Measurements from ENCODE around the gene RABGAP1L.

The RABGAP1L gene

DNA sequence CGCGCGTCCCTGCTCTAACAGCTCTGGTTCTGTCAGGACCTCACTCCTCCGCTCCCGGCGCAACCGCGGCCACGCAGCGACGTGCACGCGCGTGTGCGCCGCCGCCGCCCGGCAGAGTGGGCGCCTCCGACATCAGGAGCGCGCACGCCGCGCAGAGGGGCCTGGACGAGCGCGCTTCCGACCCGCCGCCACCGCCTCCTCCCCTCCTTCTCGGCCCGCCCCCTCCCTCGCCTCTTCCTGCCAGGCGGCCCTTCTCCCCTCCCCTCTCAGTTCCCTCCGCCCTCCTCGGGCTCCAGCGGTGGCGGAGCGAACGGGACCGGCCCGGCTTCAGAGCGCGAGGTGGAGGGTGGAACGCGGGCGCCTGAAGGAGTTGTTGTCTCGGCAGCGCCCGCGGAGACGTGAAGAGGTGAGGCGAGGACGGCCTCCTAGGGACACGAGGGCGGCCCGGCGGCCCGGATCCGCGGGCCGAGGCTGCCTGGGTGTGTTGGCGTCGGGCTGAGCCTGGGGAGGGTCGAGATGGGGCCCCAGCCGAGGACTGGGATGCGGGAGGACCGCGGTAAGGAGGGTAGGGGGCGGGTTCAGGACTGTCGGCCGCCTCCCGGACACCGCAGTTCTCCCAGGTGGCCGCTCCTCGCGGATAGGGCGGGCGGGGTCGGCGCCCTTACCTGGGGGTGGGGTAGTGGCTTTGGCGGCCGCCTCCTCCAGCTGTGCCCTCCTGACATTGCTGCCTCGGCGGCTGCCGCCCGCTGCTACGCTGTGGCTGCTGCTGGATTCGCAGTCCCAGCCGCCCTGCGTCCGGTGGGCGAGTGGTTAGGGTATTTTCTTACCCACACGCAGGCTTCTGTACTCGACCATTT lies at the start of gene RABGAP1L:
RABGAP1L (plus strand) TSS at position 269 of the 857 bp plus-strand sequence.
- POLR2A ChIA-PET = interaction anchor here (1.0 kb wide), 1 partner anchor 161 kb away, joined by 3 read pairs; no protein-coding TSS in a partner anchor
- no peaks in the 10 kb centered on the region for H3K36me3 ChIP-seq (ENCODE audit: control insufficient read depth in 2 of 2, insufficient read depth in 1 of 2, low read length in 2 of 2)
- TF ChIP-seq ZFP41 (tag by site-specific recombination; IDR thresholded peaks at IDR 0.05; ENCODE audit: borderline replicate concordance) (no peak), ZNF354C (tag by site-specific recombination; IDR thresholded peaks at IDR 0.05; ENCODE audit: borderline replicate concordance, low read depth) (no peak), ZNF155 (tag by site-specific recombination; IDR thresholded peaks at IDR 0.05) (no peak), TCF7L2 (IDR thresholded peaks at IDR 0.05; ENCODE audit: borderline replicate concordance, low read depth, low read length) (no peak), ZNF658 (tag by site-specific recombination; IDR thresholded peaks at IDR 0.05) (no peak), KLF9 (tag by site-specific recombination; IDR thresholded peaks at IDR 0.05; ENCODE audit: low read depth) (peak; percentile 74), ZNF529 (tag by site-specific recombination; IDR thresholded peaks at IDR 0.05; ENCODE audit: insufficient replicate concordance) (no peak), ZNF629 (tag by site-specific recombination; IDR thresholded peaks at IDR 0.05) (no peak), ZNF670 (tag by site-specific recombination; IDR thresholded peaks at IDR 0.05; ENCODE audit: low read depth) (no peak), ZNF214 (tag by site-specific recombination; IDR thresholded peaks at IDR 0.05; ENCODE audit: borderline replicate concordance) (no peak), KLF1 (tag by site-specific recombination; IDR thresholded peaks at IDR 0.05) (peak; percentile 51; the same call in 1 of the 2 replicates), ZNF10 (tag by site-specific recombination; IDR thresholded peaks at IDR 0.05) (no peak), ZNF548 (tag by site-specific recombination; IDR thresholded peaks at IDR 0.05) (no peak), ZFHX2 (tag by site-specific recombination; conservative IDR thresholded peaks at IDR 0.05) (peak; percentile 90), ZNF561 (tag by site-specific recombination; IDR thresholded peaks at IDR 0.05; ENCODE audit: borderline replicate concordance) (peak; percentile 96), ZNF335 (tag by site-specific recombination; conservative IDR thresholded peaks at IDR 0.05) (peak; percentile 93), ZNF223 (tag by site-specific recombination; IDR thresholded peaks at IDR 0.05) (no peak), ZNF24 (tag by site-specific recombination; IDR thresholded peaks at IDR 0.05) (no peak; the same call in 1 of the 2 replicates), ZNF138 (tag by site-specific recombination; IDR thresholded peaks at IDR 0.05; ENCODE audit: borderline replicate concordance) (no peak), ZNF416 (tag by site-specific recombination; IDR thresholded peaks at IDR 0.05) (no peak), GFI1B (tag by site-specific recombination; IDR thresholded peaks at IDR 0.05) (no peak), KLF16 (tag by site-specific recombination; IDR thresholded peaks at IDR 0.05) (peak; percentile 59), ZNF121 (tag by site-specific recombination; IDR thresholded peaks at IDR 0.05) (peak; percentile 45; the same call in 1 of the 2 replicates), ZSCAN16 (tag by site-specific recombination; IDR thresholded peaks at IDR 0.05) (0 out of 2 replicates have a peak, but pooled peaks have one; percentile 36)
- TF ChIP-seq, protein P1, sequence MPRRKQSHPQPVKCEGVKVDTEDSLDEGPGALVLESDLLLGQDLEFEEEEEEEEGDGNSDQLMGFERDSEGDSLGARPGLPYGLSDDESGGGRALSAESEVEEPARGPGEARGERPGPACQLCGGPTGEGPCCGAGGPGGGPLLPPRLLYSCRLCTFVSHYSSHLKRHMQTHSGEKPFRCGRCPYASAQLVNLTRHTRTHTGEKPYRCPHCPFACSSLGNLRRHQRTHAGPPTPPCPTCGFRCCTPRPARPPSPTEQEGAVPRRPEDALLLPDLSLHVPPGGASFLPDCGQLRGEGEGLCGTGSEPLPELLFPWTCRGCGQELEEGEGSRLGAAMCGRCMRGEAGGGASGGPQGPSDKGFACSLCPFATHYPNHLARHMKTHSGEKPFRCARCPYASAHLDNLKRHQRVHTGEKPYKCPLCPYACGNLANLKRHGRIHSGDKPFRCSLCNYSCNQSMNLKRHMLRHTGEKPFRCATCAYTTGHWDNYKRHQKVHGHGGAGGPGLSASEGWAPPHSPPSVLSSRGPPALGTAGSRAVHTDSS (tag by site-specific recombination; IDR thresholded peaks at IDR 0.05) = peak; percentile 71; the same call in 1 of the 2 replicates
- TF ChIP-seq, protein P2, sequence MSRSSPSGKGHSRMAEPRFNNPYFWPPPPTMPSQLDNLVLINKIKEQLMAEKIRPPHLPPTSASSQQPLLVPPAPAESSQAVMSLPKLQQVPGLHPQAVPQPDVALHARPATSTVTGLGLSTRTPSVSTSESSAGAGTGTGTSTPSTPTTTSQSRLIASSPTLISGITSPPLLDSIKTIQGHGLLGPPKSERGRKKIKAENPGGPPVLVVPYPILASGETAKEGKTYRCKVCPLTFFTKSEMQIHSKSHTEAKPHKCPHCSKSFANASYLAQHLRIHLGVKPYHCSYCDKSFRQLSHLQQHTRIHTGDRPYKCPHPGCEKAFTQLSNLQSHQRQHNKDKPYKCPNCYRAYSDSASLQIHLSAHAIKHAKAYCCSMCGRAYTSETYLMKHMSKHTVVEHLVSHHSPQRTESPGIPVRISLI (tag by site-specific recombination; IDR thresholded peaks at IDR 0.05) = no peak
- TF ChIP-seq, protein P3, sequence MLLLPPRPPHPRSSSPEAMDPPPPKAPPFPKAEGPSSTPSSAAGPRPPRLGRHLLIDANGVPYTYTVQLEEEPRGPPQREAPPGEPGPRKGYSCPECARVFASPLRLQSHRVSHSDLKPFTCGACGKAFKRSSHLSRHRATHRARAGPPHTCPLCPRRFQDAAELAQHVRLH (tag by site-specific recombination; IDR thresholded peaks at IDR 0.05) = 0 out of 2 replicates have a peak, but pooled peaks have one; percentile 13
- TF ChIP-seq, protein P4, sequence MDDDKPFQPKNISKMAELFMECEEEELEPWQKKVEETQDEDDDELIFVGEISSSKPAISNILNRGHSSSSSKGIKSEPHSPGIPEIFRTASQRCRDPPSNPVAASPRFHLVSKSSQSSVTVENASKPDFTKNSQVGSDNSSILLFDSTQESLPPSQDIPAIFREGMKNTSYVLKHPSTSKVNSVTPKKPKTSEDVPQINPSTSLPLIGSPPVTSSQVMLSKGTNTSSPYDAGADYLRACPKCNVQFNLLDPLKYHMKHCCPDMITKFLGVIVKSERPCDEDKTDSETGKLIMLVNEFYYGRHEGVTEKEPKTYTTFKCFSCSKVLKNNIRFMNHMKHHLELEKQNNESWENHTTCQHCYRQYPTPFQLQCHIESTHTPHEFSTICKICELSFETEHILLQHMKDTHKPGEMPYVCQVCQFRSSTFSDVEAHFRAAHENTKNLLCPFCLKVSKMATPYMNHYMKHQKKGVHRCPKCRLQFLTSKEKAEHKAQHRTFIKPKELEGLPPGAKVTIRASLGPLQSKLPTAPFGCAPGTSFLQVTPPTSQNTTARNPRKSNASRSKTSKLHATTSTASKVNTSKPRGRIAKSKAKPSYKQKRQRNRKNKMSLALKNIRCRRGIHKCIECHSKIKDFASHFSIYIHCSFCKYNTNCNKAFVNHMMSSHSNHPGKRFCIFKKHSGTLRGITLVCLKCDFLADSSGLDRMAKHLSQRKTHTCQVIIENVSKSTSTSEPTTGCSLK (tag by site-specific recombination; IDR thresholded peaks at IDR 0.05) = no peak
- TF ChIP-seq, protein P5, sequence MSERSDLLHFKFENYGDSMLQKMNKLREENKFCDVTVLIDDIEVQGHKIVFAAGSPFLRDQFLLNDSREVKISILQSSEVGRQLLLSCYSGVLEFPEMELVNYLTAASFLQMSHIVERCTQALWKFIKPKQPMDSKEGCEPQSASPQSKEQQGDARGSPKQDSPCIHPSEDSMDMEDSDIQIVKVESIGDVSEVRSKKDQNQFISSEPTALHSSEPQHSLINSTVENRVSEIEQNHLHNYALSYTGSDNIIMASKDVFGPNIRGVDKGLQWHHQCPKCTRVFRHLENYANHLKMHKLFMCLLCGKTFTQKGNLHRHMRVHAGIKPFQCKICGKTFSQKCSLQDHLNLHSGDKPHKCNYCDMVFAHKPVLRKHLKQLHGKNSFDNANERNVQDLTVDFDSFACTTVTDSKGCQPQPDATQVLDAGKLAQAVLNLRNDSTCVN (tag by site-specific recombination; optimal IDR thresholded peaks at IDR 0.05) = peak; percentile 98
- TF ChIP-seq, protein P6, sequence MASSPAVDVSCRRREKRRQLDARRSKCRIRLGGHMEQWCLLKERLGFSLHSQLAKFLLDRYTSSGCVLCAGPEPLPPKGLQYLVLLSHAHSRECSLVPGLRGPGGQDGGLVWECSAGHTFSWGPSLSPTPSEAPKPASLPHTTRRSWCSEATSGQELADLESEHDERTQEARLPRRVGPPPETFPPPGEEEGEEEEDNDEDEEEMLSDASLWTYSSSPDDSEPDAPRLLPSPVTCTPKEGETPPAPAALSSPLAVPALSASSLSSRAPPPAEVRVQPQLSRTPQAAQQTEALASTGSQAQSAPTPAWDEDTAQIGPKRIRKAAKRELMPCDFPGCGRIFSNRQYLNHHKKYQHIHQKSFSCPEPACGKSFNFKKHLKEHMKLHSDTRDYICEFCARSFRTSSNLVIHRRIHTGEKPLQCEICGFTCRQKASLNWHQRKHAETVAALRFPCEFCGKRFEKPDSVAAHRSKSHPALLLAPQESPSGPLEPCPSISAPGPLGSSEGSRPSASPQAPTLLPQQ (tag by site-specific recombination; IDR thresholded peaks at IDR 0.05) = no peak; the same call in 1 of the 2 replicates

More for the DNA sequence above, at the start of gene RABGAP1L:
- Histone ChIP-seq H3K4me1 (ENCODE audit: control insufficient read depth, insufficient read depth, low read length) (peaks cover 3% of the 10 kb centered on the region; the same call in 1 of the 2 replicates), H3K4me3 (ENCODE audit: low read depth, low read length) (peak within 1 kb of the TSS; percentile 96), H3K27ac (ENCODE audit: extremely low read depth, low read depth, low read length) (peak within 1 kb of the TSS; percentile 87), H3K9me3 (ENCODE audit: control insufficient read depth, insufficient read depth, low read depth, low read length) (no peaks in the 10 kb centered on the region)
- CTCF ChIA-PET = interaction anchor here (0.6 kb wide), 1 partner anchor 341 kb away, joined by 3 read pairs; no protein-coding TSS in a partner anchor

Measured in HEK293 (cell line).